Measurements from ENCODE around the gene DDX24.

Gene DDX24

GRCh38 chr14:94080621-94081385, at the start of gene DDX24, which contains the start of gene IFI27L1:
TSS of gene DDX24 (minus strand) at chr14:94081202. CDS start at chr14:94079742, 1,460 bp downstream.
TSS of gene IFI27L1 (plus strand) at chr14:94081310. CDS start at chr14:94096938, 15,628 bp downstream.
- Histone ChIP-seq H3K4me3 (ENCODE audit: low read length) (peak within 1 kb of the TSS; percentile 81), H3K9ac (ENCODE audit: low read length) (peak within 1 kb of the TSS; percentile 88), H3K36me3 (ENCODE audit: control insufficient read depth, insufficient read depth, low read length) (peaks cover 5% of the 10 kb centered on the region), H3K9me3 (ENCODE audit: control insufficient read depth, low read length) (no peaks in the 10 kb centered on the region), H3K27me3 (ENCODE audit: control insufficient read depth, insufficient read depth, low read length) (no peaks in the 10 kb centered on the region), H3K4me1 (ENCODE audit: control insufficient read depth, insufficient read depth, low read length) (peaks cover 32% of the 10 kb centered on the region)

DNA sequence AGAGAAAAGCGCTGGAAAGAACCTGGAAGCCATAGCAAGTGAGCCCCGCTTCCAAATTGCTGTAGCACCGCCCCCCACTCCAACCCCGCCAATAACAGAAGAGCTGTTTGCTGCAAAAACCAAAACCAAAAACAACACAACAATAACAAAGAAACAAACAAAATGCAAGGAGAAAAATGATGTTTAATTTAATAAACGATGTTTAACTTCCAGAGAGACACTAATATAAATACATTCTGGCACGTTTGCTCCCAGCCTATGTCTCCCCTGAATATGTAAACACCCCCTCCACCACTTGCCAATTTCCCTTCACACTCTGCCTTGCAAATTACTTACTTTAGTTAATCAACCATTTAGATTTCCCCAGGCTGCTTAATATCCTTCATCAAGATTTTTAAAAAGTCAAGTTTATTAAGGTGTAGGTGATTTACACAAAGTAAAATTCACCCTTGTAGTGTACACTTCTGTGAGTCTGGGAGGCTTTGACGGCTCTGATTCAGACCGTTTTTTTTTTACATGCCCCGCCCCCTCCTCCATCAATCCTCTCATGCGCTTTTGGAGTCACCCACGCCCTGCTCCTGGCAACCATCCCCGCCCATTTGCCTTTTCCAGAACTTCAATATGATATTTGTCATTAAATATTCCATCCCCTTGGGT, 48.9 kb upstream of the DDX24 start:
- H3K36me3 ChIP-seq (ENCODE audit: control insufficient read depth, insufficient read depth, low read length) = no peaks in the 10 kb centered on the region
- no peaks in the 10 kb centered on the region for H3K9me3 ChIP-seq (ENCODE audit: control insufficient read depth, low read length)
- H3K4me1 ChIP-seq (ENCODE audit: control insufficient read depth, insufficient read depth, low read length) = peaks cover 18% of the 10 kb centered on the region
- peak overlapping the region; percentile 37 for H3K4me3 ChIP-seq (ENCODE audit: low read length)
- peak overlapping the region; percentile 72 for H3K9ac ChIP-seq (ENCODE audit: low read length)
- no peaks in the 10 kb centered on the region for H3K27me3 ChIP-seq (ENCODE audit: control insufficient read depth, insufficient read depth, low read length)

GRCh38 chr14:94129111-94129757, 48.2 kb upstream of the DDX24 start, which contains the start of gene IFI27L2:
TSS of gene IFI27L2 (minus strand) at chr14:94129604. CDS start at chr14:94129564, 40 bp downstream.
- Histone ChIP-seq H3K9me3 (ENCODE audit: control insufficient read depth, low read length) (no peaks in the 10 kb centered on the region), H3K27me3 (ENCODE audit: control insufficient read depth, insufficient read depth, low read length) (no peaks in the 10 kb centered on the region), H3K4me1 (ENCODE audit: control insufficient read depth, insufficient read depth, low read length) (peaks cover 18% of the 10 kb centered on the region), H3K9ac (ENCODE audit: low read length) (peak within 1 kb of the TSS; percentile 72), H3K4me3 (ENCODE audit: low read length) (peak within 1 kb of the TSS; percentile 37), H3K36me3 (ENCODE audit: control insufficient read depth, insufficient read depth, low read length) (no peaks in the 10 kb centered on the region)

DNA sequence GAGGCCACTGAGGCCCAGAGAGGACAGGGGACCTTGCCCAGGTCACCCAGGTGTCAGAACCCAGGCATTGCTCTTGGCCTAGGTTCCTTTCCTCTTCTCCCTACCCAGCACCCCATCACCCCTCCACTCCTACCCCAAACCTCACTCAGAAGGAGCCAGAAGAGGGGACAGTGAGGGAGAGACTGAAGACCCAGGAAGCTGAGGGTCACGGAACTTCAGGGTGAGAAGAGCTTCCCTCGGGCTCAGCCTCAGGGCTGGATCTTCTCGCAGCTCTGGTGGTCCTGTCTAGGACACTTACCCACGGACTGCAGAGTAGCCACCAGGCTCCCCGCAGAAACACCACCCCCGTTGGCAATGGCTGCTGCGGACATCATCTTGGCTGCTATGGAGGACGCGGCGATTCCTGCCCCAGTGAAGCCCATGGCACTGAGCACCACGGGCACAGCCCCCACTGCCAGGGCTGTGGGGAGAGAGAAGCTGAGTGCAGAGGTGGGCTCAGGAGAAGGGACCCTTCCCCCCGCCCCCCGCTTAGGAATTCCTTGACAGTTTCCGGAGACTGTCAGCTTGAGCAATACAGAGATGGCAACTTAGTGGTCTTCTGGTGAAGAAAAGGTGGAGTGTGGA, 47.3 kb upstream of the DDX24 start:
- Histone ChIP-seq H3K9ac (ENCODE audit: low read length) (peak overlapping the region; percentile 72), H3K27me3 (ENCODE audit: control insufficient read depth, insufficient read depth, low read length) (no peaks in the 10 kb centered on the region), H3K4me3 (ENCODE audit: low read length) (no peak overlapping the region), H3K36me3 (ENCODE audit: control insufficient read depth, insufficient read depth, low read length) (no peaks in the 10 kb centered on the region), H3K4me1 (ENCODE audit: control insufficient read depth, insufficient read depth, low read length) (peaks cover 18% of the 10 kb centered on the region), H3K9me3 (ENCODE audit: control insufficient read depth, low read length) (no peaks in the 10 kb centered on the region)

DNA sequence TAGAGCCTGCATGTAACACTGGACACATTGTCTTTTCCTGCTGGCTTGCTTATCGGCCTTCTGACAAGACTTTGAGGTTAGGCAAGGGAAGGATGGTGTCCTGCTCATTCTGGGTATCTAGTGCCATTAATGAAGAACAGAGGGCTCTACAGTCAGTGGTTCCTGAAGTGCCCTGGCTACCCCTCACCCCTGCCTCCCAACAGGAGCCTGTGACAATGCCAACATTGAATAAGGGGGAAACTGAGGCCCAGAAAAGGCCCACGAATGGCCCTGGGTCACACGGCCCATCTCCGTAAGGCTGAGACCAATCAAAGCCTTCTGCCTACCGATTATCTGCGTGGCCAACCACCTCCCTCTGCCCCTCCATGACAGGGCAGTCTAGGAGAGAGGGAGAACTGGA, 46.3 kb upstream of the DDX24 start:
- H3K27me3 ChIP-seq (ENCODE audit: control insufficient read depth, insufficient read depth, low read length) = no peaks in the 10 kb centered on the region
- H3K4me3 ChIP-seq (ENCODE audit: low read length) = no peak overlapping the region
- no peaks in the 10 kb centered on the region for H3K9me3 ChIP-seq (ENCODE audit: control insufficient read depth, low read length)
- H3K9ac ChIP-seq (ENCODE audit: low read length) = no peak overlapping the region
- H3K4me1 ChIP-seq (ENCODE audit: control insufficient read depth, insufficient read depth, low read length) = peaks cover 18% of the 10 kb centered on the region
- no peaks in the 10 kb centered on the region for H3K36me3 ChIP-seq (ENCODE audit: control insufficient read depth, insufficient read depth, low read length)

DNA sequence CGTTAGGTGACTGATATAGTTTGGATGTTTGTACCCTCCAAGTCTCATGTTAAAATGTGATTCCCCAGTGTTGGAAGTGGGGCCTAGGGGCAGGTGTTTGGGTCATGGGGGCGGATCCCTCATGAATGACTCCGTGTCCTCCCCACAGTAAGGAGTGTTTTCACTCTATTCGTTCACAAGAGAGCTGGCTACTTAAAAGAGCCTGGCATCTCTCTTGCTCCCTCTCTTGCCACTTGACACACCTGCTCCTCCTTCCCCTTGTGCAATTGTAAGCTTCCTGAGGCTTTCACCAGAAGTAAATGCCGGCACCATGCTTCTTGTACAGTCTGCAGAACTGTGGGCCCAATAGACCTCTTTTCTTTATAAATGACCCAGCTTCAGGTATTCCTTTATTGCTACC, 45.8 kb upstream of the DDX24 start:
- no peak overlapping the region for H3K9ac ChIP-seq (ENCODE audit: low read length)
- peaks cover 18% of the 10 kb centered on the region for H3K4me1 ChIP-seq (ENCODE audit: control insufficient read depth, insufficient read depth, low read length)
- no peaks in the 10 kb centered on the region for H3K36me3 ChIP-seq (ENCODE audit: control insufficient read depth, insufficient read depth, low read length)
- no peaks in the 10 kb centered on the region for H3K9me3 ChIP-seq (ENCODE audit: control insufficient read depth, low read length)
- H3K27me3 ChIP-seq (ENCODE audit: control insufficient read depth, insufficient read depth, low read length) = no peaks in the 10 kb centered on the region
- no peak overlapping the region for H3K4me3 ChIP-seq (ENCODE audit: low read length)

DNA sequence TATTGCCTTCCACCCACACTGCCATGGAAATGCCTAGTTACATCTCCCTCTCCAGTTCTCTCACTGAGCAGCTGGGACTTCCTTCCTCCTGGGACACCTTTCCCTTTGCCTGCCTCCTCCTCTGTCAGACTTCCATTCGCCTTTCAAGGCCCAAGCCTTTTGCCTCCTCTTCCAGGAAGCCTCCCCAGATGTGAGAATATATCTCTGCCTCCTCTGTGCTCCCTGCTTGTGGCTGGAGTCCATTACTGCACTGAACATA, 45.3 kb upstream of the DDX24 start:
- H3K4me3 ChIP-seq (ENCODE audit: low read length) = no peak overlapping the region
- no peaks in the 10 kb centered on the region for H3K27me3 ChIP-seq (ENCODE audit: control insufficient read depth, insufficient read depth, low read length)

DNA sequence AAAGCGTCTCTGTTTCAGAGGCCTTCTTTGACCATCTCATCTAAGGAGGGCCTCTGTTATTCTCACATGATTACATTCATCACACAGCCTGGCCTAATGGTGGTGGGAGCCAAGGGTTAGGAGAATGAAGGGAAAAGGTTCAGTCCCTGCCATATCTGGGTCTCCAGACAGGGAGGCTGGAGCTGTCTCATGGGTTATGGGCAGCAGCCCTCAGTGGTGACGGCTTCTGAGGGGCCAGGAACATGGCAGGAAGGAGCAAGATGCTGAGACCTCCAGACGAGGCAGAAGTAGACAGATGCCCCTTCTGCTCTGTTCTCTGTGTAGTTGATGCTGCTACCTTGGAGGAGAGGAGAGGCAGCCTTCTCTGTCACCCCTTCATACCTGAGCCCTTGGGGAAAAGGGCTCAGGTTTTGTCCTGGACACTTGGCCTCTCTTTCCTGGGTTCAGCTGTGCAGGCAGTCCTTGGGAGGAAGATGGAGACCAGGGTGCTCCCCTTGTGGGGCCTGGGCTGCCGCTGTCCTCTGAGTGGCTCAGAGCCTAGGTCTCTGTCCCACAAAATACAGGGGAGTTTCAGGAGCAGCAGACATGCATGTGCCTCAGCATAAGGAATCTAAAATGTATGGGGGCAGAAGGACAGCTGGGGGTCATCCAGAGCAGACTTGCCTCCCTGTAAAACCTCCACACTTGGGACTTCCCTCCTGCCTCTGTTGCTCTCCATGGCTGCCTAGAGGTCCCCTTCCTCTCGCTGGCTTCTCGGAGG, 44.8 kb upstream of the DDX24 start:
- H3K9ac ChIP-seq (ENCODE audit: low read length) = no peak overlapping the region
- H3K27me3 ChIP-seq (ENCODE audit: control insufficient read depth, insufficient read depth, low read length) = no peaks in the 10 kb centered on the region
- H3K4me1 ChIP-seq (ENCODE audit: control insufficient read depth, insufficient read depth, low read length) = peaks cover 18% of the 10 kb centered on the region
- no peak overlapping the region for H3K4me3 ChIP-seq (ENCODE audit: low read length)
- H3K9me3 ChIP-seq (ENCODE audit: control insufficient read depth, low read length) = no peaks in the 10 kb centered on the region
- no peaks in the 10 kb centered on the region for H3K36me3 ChIP-seq (ENCODE audit: control insufficient read depth, insufficient read depth, low read length)

More for the DNA sequence above, 45.3 kb upstream of the DDX24 start:
- H3K36me3 ChIP-seq (ENCODE audit: control insufficient read depth, insufficient read depth, low read length) = no peaks in the 10 kb centered on the region
- H3K9me3 ChIP-seq (ENCODE audit: control insufficient read depth, low read length) = no peaks in the 10 kb centered on the region
- no peak overlapping the region for H3K9ac ChIP-seq (ENCODE audit: low read length)
- peaks cover 18% of the 10 kb centered on the region for H3K4me1 ChIP-seq (ENCODE audit: control insufficient read depth, insufficient read depth, low read length)

DNA sequence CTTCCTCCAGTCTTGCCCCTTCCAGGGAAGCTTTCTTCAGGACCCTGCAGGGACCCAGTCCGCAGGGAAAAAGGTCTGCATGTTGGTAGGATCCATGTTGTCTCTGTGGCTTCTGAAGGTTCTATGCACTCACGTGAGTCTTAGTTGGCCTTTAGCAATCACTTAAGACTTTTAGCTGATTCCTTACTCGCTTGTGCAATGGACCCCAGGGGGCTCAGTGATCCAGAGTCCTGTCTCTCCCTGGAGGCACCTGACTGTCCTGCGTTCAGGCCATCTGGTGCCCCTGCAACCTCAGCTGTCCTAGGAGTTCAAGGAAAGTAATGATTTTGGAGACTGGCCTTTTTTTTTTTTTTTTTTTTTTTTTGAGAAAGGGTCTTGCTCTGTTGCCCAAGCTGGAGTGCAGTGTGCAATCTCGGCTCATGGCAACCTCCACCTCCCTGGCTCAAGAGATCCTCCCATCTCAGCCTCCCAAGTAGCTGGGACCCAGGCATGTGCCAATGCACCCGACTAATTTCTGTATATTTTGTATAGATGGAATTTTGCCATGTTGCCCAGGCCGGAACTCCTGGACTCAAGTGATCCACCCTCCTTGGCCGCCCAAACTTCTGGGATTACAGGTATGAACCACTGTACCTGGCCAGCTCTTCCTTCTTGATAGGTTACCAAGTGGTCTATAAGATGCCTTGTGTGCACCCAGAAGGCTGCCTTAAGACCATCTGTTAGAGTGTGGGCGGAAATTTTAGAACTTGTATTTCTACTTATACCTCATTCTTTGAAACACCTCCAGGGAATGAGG, 43.8 kb upstream of the DDX24 start:
- Histone ChIP-seq H3K9me3 (ENCODE audit: control insufficient read depth, low read length) (no peaks in the 10 kb centered on the region), H3K9ac (ENCODE audit: low read length) (no peak overlapping the region), H3K36me3 (ENCODE audit: control insufficient read depth, insufficient read depth, low read length) (no peaks in the 10 kb centered on the region), H3K27me3 (ENCODE audit: control insufficient read depth, insufficient read depth, low read length) (no peaks in the 10 kb centered on the region), H3K4me3 (ENCODE audit: low read length) (no peak overlapping the region), H3K4me1 (ENCODE audit: control insufficient read depth, insufficient read depth, low read length) (peaks cover 12% of the 10 kb centered on the region)

- no peak overlapping the region for H3K9ac ChIP-seq (ENCODE audit: low read length)
- H3K4me3 ChIP-seq (ENCODE audit: low read length) = no peak overlapping the region
- H3K36me3 ChIP-seq (ENCODE audit: control insufficient read depth, insufficient read depth, low read length) = no peaks in the 10 kb centered on the region
- peaks cover 6% of the 10 kb centered on the region for H3K4me1 ChIP-seq (ENCODE audit: control insufficient read depth, insufficient read depth, low read length)
- no peaks in the 10 kb centered on the region for H3K27me3 ChIP-seq (ENCODE audit: control insufficient read depth, insufficient read depth, low read length)
- H3K9me3 ChIP-seq (ENCODE audit: control insufficient read depth, low read length) = no peaks in the 10 kb centered on the region
Observed at GRCh38 chr14:94123868-94124267, 42.9 kb upstream of the DDX24 start.

GRCh38 chr14:94123296-94123695, 42.3 kb upstream of the DDX24 start:
- Histone ChIP-seq H3K9ac (ENCODE audit: low read length) (no peak overlapping the region), H3K36me3 (ENCODE audit: control insufficient read depth, insufficient read depth, low read length) (no peaks in the 10 kb centered on the region), H3K4me1 (ENCODE audit: control insufficient read depth, insufficient read depth, low read length) (peaks cover under 1% of the 10 kb centered on the region), H3K4me3 (ENCODE audit: low read length) (no peak overlapping the region), H3K27me3 (ENCODE audit: control insufficient read depth, insufficient read depth, low read length) (no peaks in the 10 kb centered on the region), H3K9me3 (ENCODE audit: control insufficient read depth, low read length) (no peaks in the 10 kb centered on the region)
